RWPE1 (cell line): Measurements from ENCODE around the gene MTARC2.
"Not testable (repeated sequence)": the region's sequence is repeated elsewhere in the genome, so short reads cannot be mapped to it uniquely, and the experiment has no call there.

Source experiments
- CTCF ChIA-PET: fragments of 350-600 bp; sonication (Branson Sonifier 250); formaldehyde crosslinking; extraction: SDS; loops from one replicate; lab custom pipeline; 2021; lab: Yijun Ruan, JAX
- POLR2A ChIA-PET: fragments of 400-600 bp; formaldehyde crosslinking; extraction: SDS; loops from one replicate; lab custom pipeline; 2020; ENCODE audit warnings: antibody characterized with exemption; ENCODE audit not compliant: low non-redundant PET; lab: Yijun Ruan, JAX
- DNase-seq: peaks from one replicate; pipeline ENCODE4 v3.0.0; 2012; ENCODE audit warnings: low spot score
- H3K27ac ChIP-seq: fragments of 450-650 bp; 2 replicates; pipeline ENCODE4 v1.5.1; 2017
- CTCF ChIP-seq: fragments of 450-650 bp; conservative IDR thresholded peaks from 2 replicates; pipeline ENCODE4 v1.5.1; 2017; ENCODE audit warnings: low read depth, mild to moderate bottlenecking

The MTARC2 gene

GRCh38 chr1:220730486-220730885 lies 17.6 kb upstream of the MTARC2 start:
- DNase-seq, result no peak
- CTCF ChIA-PET, result interaction anchor here (0.7 kb wide), 1 partner anchor 410 kb away, joined by 7 read pairs; no protein-coding TSS in a partner anchor
- no peak overlapping the region for H3K27ac ChIP-seq
- POLR2A ChIA-PET, result no interaction called here
- TF ChIP-seq CTCF, result no peak

- DNase-seq, result no peak
- CTCF ChIA-PET, result no interaction called here
- no peak overlapping the region for H3K27ac ChIP-seq
- TF ChIP-seq CTCF, result no peak
- POLR2A ChIA-PET, result no interaction called here
These were observed 16.0 kb upstream of the MTARC2 start for GRCh38 chr1:220732137-220732536.

GRCh38 chr1:220732621-220733020 lies 15.5 kb upstream of the MTARC2 start:
- DNase-seq, result no peak
- POLR2A ChIA-PET, result no interaction called here

GRCh38 chr1:220733086-220733601 lies 15.0 kb upstream of the MTARC2 start:
- CTCF ChIA-PET, result interaction anchor here (0.5 to 2.7 kb wide), 46 partner anchors 9 to 1095 kb away, joined by 3 to 62 read pairs (median 4); partner anchors contain the start of gene MTARC2
- peak; percentile 75 for TF ChIP-seq CTCF
- DNase-seq, result peak; percentile 93
- H3K27ac ChIP-seq, result peak overlapping the region; percentile 19
- POLR2A ChIA-PET, result interaction anchor here (0.6 kb wide), 1 partner anchor 542 kb away, joined by 3 read pairs; no protein-coding TSS in a partner anchor

More at GRCh38 chr1:220732621-220733020, 15.5 kb upstream of the MTARC2 start:
- no peak for TF ChIP-seq CTCF
- CTCF ChIA-PET, result interaction anchor here (0.5 to 2.7 kb wide), 29 partner anchors 10 to 698 kb away, joined by 3 to 62 read pairs (median 5); partner anchors contain the start of gene MTARC2
- peak overlapping the region; percentile 19 for H3K27ac ChIP-seq

GRCh38 chr1:220734571-220735326 lies 13.4 kb upstream of the MTARC2 start:
- CTCF ChIA-PET, result interaction anchor here (0.6 to 2.7 kb wide), 8 partner anchors 40 to 453 kb away, joined by 3 to 62 read pairs (median 4); no protein-coding TSS in a partner anchor
- POLR2A ChIA-PET, result no interaction called here
- no peak overlapping the region for H3K27ac ChIP-seq
- TF ChIP-seq CTCF, result no peak
- peak; percentile 63 for DNase-seq

GRCh38 chr1:220736283-220736682 lies 11.8 kb upstream of the MTARC2 start:
- POLR2A ChIA-PET, H3K27ac ChIP-seq, DNase-seq: not testable (repeated sequence)
- CTCF ChIA-PET, result interaction anchor here (0.6 kb wide), 1 partner anchor 455 kb away, joined by 4 read pairs; no protein-coding TSS in a partner anchor

- CTCF ChIA-PET, result interaction anchor here (0.5 to 2.2 kb wide), 2 partner anchors 8 to 430 kb away, joined by 3 to 14 read pairs; no protein-coding TSS in a partner anchor
- POLR2A ChIA-PET, result no interaction called here
- TF ChIP-seq CTCF, result no peak
- no peak for DNase-seq
- H3K27ac ChIP-seq, result no peak overlapping the region
These were observed 6.8 kb upstream of the MTARC2 start for GRCh38 chr1:220741349-220741748.
